ENCODE measurements around the gene TREML1. TPM values are rescaled to one million over a fixed set of nuclear protein-coding genes. Genes with fewer than 3 reads are reported as not detected.

TREML1 gene
- total RNA-seq, 4 donors from 2014 or later, result not detected

- ATAC-seq, result no peak
- Histone ChIP-seq H3K36me3 (no peaks in the 10 kb centered on the region), H3K9me3 (peaks cover 0 to 15% (median 0%) of the 10 kb centered on the region in 3 donors), H3K4me3 (no peak overlapping the region), H3K27me3 (peaks cover 11% of the 10 kb centered on the region), H3K27ac (no peak overlapping the region), H3K4me1 (no peaks in the 10 kb centered on the region)
- WGBS, 2 donors (ENCODE audit: low coverage in 1 of 2), result 51% methylated on average over 3 of the region's 10 CpGs; no CpG with 5 or more reads in 1 of the 2 donors
- TF ChIP-seq EP300 (IDR thresholded peaks at IDR 0.05) (no peak), POLR2AphosphoS5 (IDR thresholded peaks at IDR 0.05) (no peak), POLR2A (IDR thresholded peaks at IDR 0.05) (no peak)
- TF ChIP-seq, protein P1, sequence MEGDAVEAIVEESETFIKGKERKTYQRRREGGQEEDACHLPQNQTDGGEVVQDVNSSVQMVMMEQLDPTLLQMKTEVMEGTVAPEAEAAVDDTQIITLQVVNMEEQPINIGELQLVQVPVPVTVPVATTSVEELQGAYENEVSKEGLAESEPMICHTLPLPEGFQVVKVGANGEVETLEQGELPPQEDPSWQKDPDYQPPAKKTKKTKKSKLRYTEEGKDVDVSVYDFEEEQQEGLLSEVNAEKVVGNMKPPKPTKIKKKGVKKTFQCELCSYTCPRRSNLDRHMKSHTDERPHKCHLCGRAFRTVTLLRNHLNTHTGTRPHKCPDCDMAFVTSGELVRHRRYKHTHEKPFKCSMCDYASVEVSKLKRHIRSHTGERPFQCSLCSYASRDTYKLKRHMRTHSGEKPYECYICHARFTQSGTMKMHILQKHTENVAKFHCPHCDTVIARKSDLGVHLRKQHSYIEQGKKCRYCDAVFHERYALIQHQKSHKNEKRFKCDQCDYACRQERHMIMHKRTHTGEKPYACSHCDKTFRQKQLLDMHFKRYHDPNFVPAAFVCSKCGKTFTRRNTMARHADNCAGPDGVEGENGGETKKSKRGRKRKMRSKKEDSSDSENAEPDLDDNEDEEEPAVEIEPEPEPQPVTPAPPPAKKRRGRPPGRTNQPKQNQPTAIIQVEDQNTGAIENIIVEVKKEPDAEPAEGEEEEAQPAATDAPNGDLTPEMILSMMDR (IDR thresholded peaks at IDR 0.05), result no peak
These were observed 31.9 kb upstream of the TREML1 start for GRCh38 chr6:41186031-41186562.

- TF ChIP-seq POLR2AphosphoS5 (IDR thresholded peaks at IDR 0.05) (no peak), POLR2A (IDR thresholded peaks at IDR 0.05) (no peak), EP300 (IDR thresholded peaks at IDR 0.05) (no peak)
- TF ChIP-seq, protein P1 (IDR thresholded peaks at IDR 0.05), result no peak
- H3K27me3 ChIP-seq, result peaks cover 18% of the 10 kb centered on the region
- H3K36me3 ChIP-seq, result no peaks in the 10 kb centered on the region
- 72 to 78% methylated on average over 4 to 5 of the region's 7 CpGs for WGBS, 2 donors (ENCODE audit: low coverage in 1 of 2)
- no peak overlapping the region for H3K4me3 ChIP-seq
- no peak for ATAC-seq
- no peaks in the 10 kb centered on the region for H3K4me1 ChIP-seq
- H3K9me3 ChIP-seq, result peaks cover 0 to 5% (median 0%) of the 10 kb centered on the region in 3 donors
- H3K27ac ChIP-seq, result no peak overlapping the region
These were observed 30.6 kb upstream of the TREML1 start for GRCh38 chr6:41184761-41185160.

GRCh38 chr6:41182069-41183034 is 28.2 kb upstream of the TREML1 start:
- Histone ChIP-seq H3K4me1 (no peaks in the 10 kb centered on the region), H3K4me3 (no peak overlapping the region), H3K36me3 (no peaks in the 10 kb centered on the region), H3K27ac (no peak overlapping the region), H3K27me3 (peaks cover 23% of the 10 kb centered on the region), H3K9me3 (no peaks in the 10 kb centered on the region)
- 76 to 86% methylated on average over 2 to 3 of the region's 4 CpGs for WGBS, 2 donors (ENCODE audit: low coverage in 1 of 2)
- ATAC-seq, result peak; percentile 57
- TF ChIP-seq, protein P1 (IDR thresholded peaks at IDR 0.05), result peak in 1 of 4 experiments; percentile 26
- no peak for TF ChIP-seq EP300 (IDR thresholded peaks at IDR 0.05)

- WGBS, 2 donors (ENCODE audit: low coverage in 1 of 2), result no CpG with 5 or more reads among the region's 1 CpG
- Histone ChIP-seq H3K27ac (no peak overlapping the region), H3K27me3 (peaks cover 23% of the 10 kb centered on the region), H3K4me1 (no peaks in the 10 kb centered on the region), H3K4me3 (no peak overlapping the region), H3K9me3 (no peaks in the 10 kb centered on the region), H3K36me3 (no peaks in the 10 kb centered on the region)
- no peak for TF ChIP-seq POLR2A (IDR thresholded peaks at IDR 0.05)
- TF ChIP-seq, protein P1 (IDR thresholded peaks at IDR 0.05), result no peak
- TF ChIP-seq EP300 (IDR thresholded peaks at IDR 0.05), result no peak
- TF ChIP-seq POLR2AphosphoS5 (IDR thresholded peaks at IDR 0.05), result no peak
- no peak for ATAC-seq
These were observed 27.4 kb upstream of the TREML1 start for GRCh38 chr6:41181566-41181965.
